HCT116 (cell line): Measurements from ENCODE around the gene TNS2. TPM values are rescaled to one million over a fixed set of nuclear protein-coding genes. Genes with fewer than 3 reads are reported as not detected.

ENCODE experiments used
- ATAC-seq: fragments of 200-7000 bp; cut with Tn5 transposase; 2 replicates; pipeline ENCODE4 v1.9.1; 2020; ENCODE audit warnings: mild to moderate bottlenecking, moderate library complexity
- BruUV-seq: library from RNA; stranded (reverse); fragments of 400-500 nt; replicated peaks from 2 replicates; lab custom pipeline; 2021; lab: Mats Ljungman, UMichigan
- CTCF ChIA-PET: fragments of 300-600 bp; sonication (Branson Sonifier 250); formaldehyde crosslinking; loops from one replicate; lab custom pipeline; 2021; ENCODE audit warnings: antibody characterized with exemption; lab: Charles Lee
- POLR2A ChIA-PET: fragments of 300-600, 350-600 bp; sonication (Branson Sonifier 250); formaldehyde crosslinking; loops from one replicate; lab custom pipeline; 2021; ENCODE audit warnings: antibody characterized with exemption; lab: Charles Lee
- RAD21 ChIA-PET, 2 experiments: fragments of 300-600 bp; sonication (Branson Sonifier 250); formaldehyde crosslinking; loops; one replicate each; lab custom pipeline; 2023; ENCODE audit warnings: low total read pairs in 2 of 2; ENCODE audit not compliant: uncharacterized antibody in 2 of 2, unreplicated experiment in 2 of 2, low non-redundant PET in 1 of 2; lab: Charles Lee
- DNase-seq: peaks from one replicate; pipeline ENCODE4 v3.0.0-alpha.2; 2010; ENCODE audit warnings: low read depth, low spot score
- H2AFZ ChIP-seq: fragments of 200-600 bp; shearing (Covaris generic), sonication (generic); 2 replicates; pipeline ENCODE4 v1.6.1; 2017; ENCODE audit warnings: low read depth, mixed run types, mixed read lengths, antibody characterized with exemption, low read length; ENCODE audit not compliant: poor library complexity, severe bottlenecking
- H3K27ac ChIP-seq: 2 replicates; pipeline ENCODE4 v1.5.1; 2012; ENCODE audit warnings: low read depth, low read length
- H3K27me3 ChIP-seq: fragments of 200-600 bp; sonication (generic); 2 replicates; pipeline ENCODE4 v1.6.1; 2016; ENCODE audit warnings: mixed run types, low read length, mixed read lengths; ENCODE audit not compliant: insufficient read depth
- H3K36me3 ChIP-seq, 2 experiments: fragments of 200-500 bp in 1 of 2; fragments of 200-600 bp in 1 of 2; sonication (Bioruptor generic) in 1 of 2; sonication (generic) in 1 of 2; 2 replicates each; pipeline versions ENCODE4 v1.5.1 to v1.6.1; 2014 to 2016; ENCODE audit warnings: low read length in 2 of 2, inconsistent platforms in 1 of 2, mixed read lengths in 1 of 2, mixed run types in 1 of 2; ENCODE audit not compliant: insufficient read depth in 2 of 2, control insufficient read depth in 1 of 2
- H3K4me1 ChIP-seq, 2 experiments: fragments of 200-600 bp in 1 of 2; sonication (generic) in 1 of 2; 2 replicates each; pipeline versions ENCODE4 v1.5.1 to v1.6.1; 2012 to 2017; ENCODE audit warnings: low read length in 2 of 2, inconsistent platforms in 1 of 2, mild to moderate bottlenecking in 1 of 2, mixed read lengths in 1 of 2, mixed run types in 1 of 2, moderate library complexity in 1 of 2; ENCODE audit not compliant: insufficient read depth in 2 of 2, control insufficient read depth in 1 of 2
- H3K4me2 ChIP-seq: fragments of 200-600 bp; sonication (generic); 2 replicates; pipeline ENCODE4 v1.6.1; 2017; ENCODE audit warnings: mixed run types, low read length, mixed read lengths
- H3K4me3 ChIP-seq, 2 experiments: fragments of 200-600 bp in 1 of 2; sonication (generic) in 1 of 2; replicated peaks in 1 of 2; 2 replicates each; pipeline ENCODE4 v1.5.1; 2011 to 2016; ENCODE audit warnings: low read length in 2 of 2, control low read depth in 1 of 2, low read depth in 1 of 2, mild to moderate bottlenecking in 1 of 2, mixed read lengths in 1 of 2, mixed run types in 1 of 2
- H3K79me2 ChIP-seq: fragments of 200-600 bp; sonication (generic); 2 replicates; pipeline ENCODE4 v1.6.1; 2017; ENCODE audit warnings: mild to moderate bottlenecking, mixed run types, low read length, moderate library complexity, mixed read lengths; ENCODE audit not compliant: insufficient read depth
- H3K9ac ChIP-seq: fragments of 200-600 bp; sonication (generic); 2 replicates; pipeline ENCODE4 v1.6.1; 2016; ENCODE audit warnings: low read length, mixed read lengths
- H3K9me2 ChIP-seq: fragments of 200-600 bp; sonication (generic), shearing (Covaris generic); 2 replicates; pipeline ENCODE4 v1.6.1; 2017; ENCODE audit warnings: mixed run types, mild to moderate bottlenecking, moderate library complexity; ENCODE audit not compliant: insufficient read depth
- H3K9me3 ChIP-seq, 2 experiments: fragments of 200-500 bp in 1 of 2; fragments of 200-600 bp in 1 of 2; sonication (Bioruptor generic) in 1 of 2; sonication (generic) in 1 of 2; 2 replicates each; pipeline ENCODE4 v1.6.1; 2014 to 2017; ENCODE audit warnings: low read length in 2 of 2, mixed read lengths in 2 of 2, inconsistent platforms in 1 of 2, low read depth in 1 of 2, mild to moderate bottlenecking in 1 of 2, mixed run types in 1 of 2, moderate library complexity in 1 of 2; ENCODE audit not compliant: control insufficient read depth in 1 of 2, insufficient read depth in 1 of 2
- H4K20me1 ChIP-seq: fragments of 200-600 bp; sonication (generic), shearing (Covaris generic); 2 replicates; pipeline ENCODE4 v1.6.1; 2017; ENCODE audit warnings: mixed run types, mild to moderate bottlenecking, moderate library complexity; ENCODE audit not compliant: insufficient read depth
- ELF1 ChIP-seq: IDR thresholded peaks from 2 replicates; pipeline ENCODE4 v1.6.1; 2012; ENCODE audit warnings: low read depth, borderline replicate concordance
- EZH2 ChIP-seq: fragments of 200-600 bp; sonication (generic); IDR thresholded peaks from 2 replicates; pipeline ENCODE4 v1.6.1; 2017; ENCODE audit warnings: antibody characterized with exemption, mixed run types
- EZH2phosphoT487 ChIP-seq: fragments of 200-600 bp; IDR thresholded peaks from 2 replicates; pipeline ENCODE4 v1.6.1; 2018; ENCODE audit warnings: antibody characterized with exemption, borderline replicate concordance
- JUND ChIP-seq: IDR thresholded peaks from 2 replicates; pipeline ENCODE4 v1.6.1; 2012
- POLR2A ChIP-seq: IDR thresholded peaks from 2 replicates; pipeline ENCODE4 v1.7.0; 2011; ENCODE audit warnings: borderline replicate concordance; ENCODE audit not compliant: insufficient read depth, insufficient read length; ENCODE audit errors: extremely low read depth
- RAD21 ChIP-seq: IDR thresholded peaks from 2 replicates; pipeline ENCODE4 v1.6.1; 2012; ENCODE audit warnings: low read depth, mild to moderate bottlenecking
- SIN3A ChIP-seq: IDR thresholded peaks from 2 replicates; pipeline ENCODE4 v1.6.1; 2012; ENCODE audit warnings: low read depth
- YY1 ChIP-seq: IDR thresholded peaks from 2 replicates; pipeline ENCODE4 v1.6.1; 2011; ENCODE audit warnings: low read length, low read depth, moderate library complexity, mild to moderate bottlenecking; ENCODE audit not compliant: insufficient replicate concordance; ENCODE audit errors: extremely low read depth
- intact Hi-C: fragments of 100-400 bp; cut with micrococcal nuclease; formaldehyde crosslinking; loops from 2 replicates; pipeline ENCODE4 v1.10.0; 2022
- total RNA-seq: library from RNA; stranded (reverse); gene quantifications from one replicate; pipeline ENCODE4 v1.2.1, GENCODE V29; 2021; ENCODE audit not compliant: unreplicated experiment
- TF ChIP-seq, protein P1 (sequence below): IDR thresholded peaks from 2 replicates; pipeline ENCODE4 v1.6.1; 2011; ENCODE audit warnings: mild to moderate bottlenecking, low read length, moderate library complexity; ENCODE audit not compliant: insufficient replicate concordance; ENCODE audit errors: extremely low read depth
- TF ChIP-seq, protein P2 (sequence below): IDR thresholded peaks from 2 replicates; pipeline ENCODE4 v1.6.1; 2012

Gene TNS2
- total RNA-seq, 1 experiment from 2014 or later, result 25.7 TPM

DNA sequence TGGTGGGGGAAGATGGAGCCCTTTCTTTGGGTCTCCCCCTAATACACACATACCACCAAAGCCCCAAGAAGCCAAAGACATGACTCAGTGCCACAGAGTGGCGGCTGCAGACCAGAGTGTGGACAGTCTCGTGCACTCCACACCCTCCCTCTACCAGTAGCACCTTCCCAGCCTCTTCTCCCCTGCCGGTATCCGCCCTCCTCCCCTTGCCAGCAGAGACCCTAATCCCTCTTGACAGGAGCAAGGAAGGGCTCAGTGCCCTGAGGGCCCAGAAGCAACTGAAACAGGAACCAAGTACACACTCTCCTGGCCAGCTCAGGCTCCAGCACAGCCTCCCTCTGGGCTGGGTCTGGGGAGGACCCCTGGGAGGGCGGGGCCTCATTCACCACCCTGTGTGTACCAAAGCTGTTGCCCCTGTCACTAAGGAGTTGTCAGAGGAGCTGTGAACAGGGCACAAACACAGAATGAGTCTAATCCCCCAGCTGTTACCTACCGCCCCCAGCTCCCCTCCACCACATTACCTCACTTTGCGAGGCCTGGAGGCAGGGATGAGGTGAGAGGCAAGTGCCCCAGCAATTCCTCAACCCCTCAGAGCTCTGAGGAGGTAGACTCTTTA, 21.1 kb downstream of the TNS2 start:
- no peak overlapping the region for H3K9ac ChIP-seq
- CTCF ChIA-PET, result interaction anchor here (2.0 kb wide), 1 partner anchor 9 kb away, joined by 6 read pairs; no protein-coding TSS in a partner anchor
- RAD21 ChIA-PET, result no interaction called here
- BruUV-seq, result no TSS peak
- H3K36me3 ChIP-seq, result peaks cover 7 to 29% of the 10 kb centered on the region in 2 experiments; a peak in 2 of 4 replicates
- no peaks in the 10 kb centered on the region; the same call in 1 of the 2 replicates for H3K79me2 ChIP-seq
- H3K27ac ChIP-seq, result no peak overlapping the region
- intact Hi-C loops, result no loop called here
- H4K20me1 ChIP-seq, result no peaks in the 10 kb centered on the region
- no peaks in the 10 kb centered on the region for H3K9me3 ChIP-seq
- H3K4me3 ChIP-seq, result no peak overlapping the region
- H3K9me2 ChIP-seq, result no peaks in the 10 kb centered on the region
- H2AFZ ChIP-seq, result no peak overlapping the region
- peaks cover 13 to 51% of the 10 kb centered on the region in 2 experiments for H3K4me1 ChIP-seq
- H3K27me3 ChIP-seq, result no peaks in the 10 kb centered on the region
- ATAC-seq (no peak), DNase-seq (no peak)
- POLR2A ChIA-PET, result interaction anchor here (1.8 kb wide), 1 partner anchor 8 kb away, joined by 7 read pairs; the partner anchor contains the start of gene SPRYD3
- no peak overlapping the region for H3K4me2 ChIP-seq
- TF ChIP-seq EZH2, result no peak
- TF ChIP-seq, protein P1, sequence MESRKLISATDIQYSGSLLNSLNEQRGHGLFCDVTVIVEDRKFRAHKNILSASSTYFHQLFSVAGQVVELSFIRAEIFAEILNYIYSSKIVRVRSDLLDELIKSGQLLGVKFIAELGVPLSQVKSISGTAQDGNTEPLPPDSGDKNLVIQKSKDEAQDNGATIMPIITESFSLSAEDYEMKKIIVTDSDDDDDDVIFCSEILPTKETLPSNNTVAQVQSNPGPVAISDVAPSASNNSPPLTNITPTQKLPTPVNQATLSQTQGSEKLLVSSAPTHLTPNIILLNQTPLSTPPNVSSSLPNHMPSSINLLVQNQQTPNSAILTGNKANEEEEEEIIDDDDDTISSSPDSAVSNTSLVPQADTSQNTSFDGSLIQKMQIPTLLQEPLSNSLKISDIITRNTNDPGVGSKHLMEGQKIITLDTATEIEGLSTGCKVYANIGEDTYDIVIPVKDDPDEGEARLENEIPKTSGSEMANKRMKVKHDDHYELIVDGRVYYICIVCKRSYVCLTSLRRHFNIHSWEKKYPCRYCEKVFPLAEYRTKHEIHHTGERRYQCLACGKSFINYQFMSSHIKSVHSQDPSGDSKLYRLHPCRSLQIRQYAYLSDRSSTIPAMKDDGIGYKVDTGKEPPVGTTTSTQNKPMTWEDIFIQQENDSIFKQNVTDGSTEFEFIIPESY, result no peak
- TF ChIP-seq JUND, result no peak
- no peak for TF ChIP-seq RAD21
- no peak for TF ChIP-seq SIN3A
- no peak for TF ChIP-seq EZH2phosphoT487
- TF ChIP-seq ELF1, result no peak
- TF ChIP-seq, protein P2, sequence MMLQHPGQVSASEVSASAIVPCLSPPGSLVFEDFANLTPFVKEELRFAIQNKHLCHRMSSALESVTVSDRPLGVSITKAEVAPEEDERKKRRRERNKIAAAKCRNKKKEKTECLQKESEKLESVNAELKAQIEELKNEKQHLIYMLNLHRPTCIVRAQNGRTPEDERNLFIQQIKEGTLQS, result no peak
- no peak for TF ChIP-seq YY1
- TF ChIP-seq POLR2A, result no peak
